Upper lobe of right lung (tissue), 1 donor: ENCODE data around the gene NDEL1. TPM values are rescaled to one million over a fixed set of nuclear protein-coding genes. Genes with fewer than 3 reads are reported as not detected.

Experiments used
- ATAC-seq: fragments of 200-7000 bp; cut with Tn5 transposase; one replicate; pipeline ENCODE4 v1.9.1; 2020; ENCODE audit warnings: mild to moderate bottlenecking, moderate library complexity
- DNase-seq: peaks from one replicate; pipeline ENCODE4 v3.0.0-alpha.2; 2020
- H3K27ac ChIP-seq: fragments of 200-600 bp; one replicate; pipeline ENCODE4 v1.8.0; 2022
- H3K27me3 ChIP-seq: fragments of 200-600 bp; one replicate; pipeline ENCODE4 v1.8.0; 2022; ENCODE audit warnings: mild to moderate bottlenecking
- H3K36me3 ChIP-seq: fragments of 200-600 bp; one replicate; pipeline ENCODE4 v1.8.0; 2022
- H3K4me1 ChIP-seq: fragments of 200-600 bp; one replicate; pipeline ENCODE4 v1.8.0; 2022
- H3K4me3 ChIP-seq: fragments of 200-600 bp; one replicate; pipeline ENCODE4 v1.8.0; 2022; ENCODE audit warnings: mild to moderate bottlenecking
- H3K9me3 ChIP-seq: fragments of 200-600 bp; one replicate; pipeline ENCODE4 v1.8.0; 2022
- intact Hi-C: fragments of 100-400 bp; cut with DNase I; formaldehyde crosslinking; loops from one replicate; pipeline ENCODE4 v1.11.0; 2022
- total RNA-seq: library from RNA; stranded (reverse); fragmentation: NEBNext Ultra II Directional; extraction: Animal tissue kit (Norgen Biotek cat#: 25700); gene quantifications from one replicate; pipeline ENCODE4 v1.2.1, GENCODE V29; 2021
- TF ChIP-seq, protein P1 (sequence below): fragments of 200-600 bp; IDR thresholded peaks from one replicate; pipeline ENCODE4 v1.8.0; 2022; ENCODE audit warnings: antibody characterized with exemption
- donor health status: DM: no; HTN: yes; CAD: no; lungs with severe emphysema.

Gene NDEL1
- total RNA-seq, 1 donor from 2014 or later: 80.6 TPM

DNA sequence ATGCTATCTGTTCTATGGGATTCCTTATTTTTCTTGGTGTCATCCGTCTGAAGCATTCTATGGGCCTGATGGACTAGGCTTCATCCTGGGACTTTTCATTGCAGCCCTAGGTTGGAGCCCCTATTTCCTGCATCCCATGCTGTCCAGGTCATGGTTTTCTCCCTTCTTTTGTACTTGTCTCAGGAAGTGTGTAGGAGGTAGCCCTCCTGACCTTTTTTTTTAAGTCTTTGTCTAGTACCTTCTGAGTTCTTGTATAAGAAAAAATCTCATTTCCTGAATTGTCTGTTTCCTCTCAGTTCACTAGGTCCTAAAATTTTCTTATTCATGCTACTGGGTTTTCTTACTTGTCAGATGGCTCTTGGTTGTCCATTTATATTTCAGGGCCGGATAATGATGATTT is 6.0 kb downstream of the NDEL1 start:
- Histone ChIP-seq H3K4me3 (no peak overlapping the region), H3K36me3 (peaks cover 49% of the 10 kb centered on the region), H3K27me3 (no peaks in the 10 kb centered on the region), H3K4me1 (peaks cover 26% of the 10 kb centered on the region), H3K9me3 (no peaks in the 10 kb centered on the region), H3K27ac (peak overlapping the region; percentile 4)
- DNase-seq (no peak), ATAC-seq (no peak)
- TF ChIP-seq, protein P1, sequence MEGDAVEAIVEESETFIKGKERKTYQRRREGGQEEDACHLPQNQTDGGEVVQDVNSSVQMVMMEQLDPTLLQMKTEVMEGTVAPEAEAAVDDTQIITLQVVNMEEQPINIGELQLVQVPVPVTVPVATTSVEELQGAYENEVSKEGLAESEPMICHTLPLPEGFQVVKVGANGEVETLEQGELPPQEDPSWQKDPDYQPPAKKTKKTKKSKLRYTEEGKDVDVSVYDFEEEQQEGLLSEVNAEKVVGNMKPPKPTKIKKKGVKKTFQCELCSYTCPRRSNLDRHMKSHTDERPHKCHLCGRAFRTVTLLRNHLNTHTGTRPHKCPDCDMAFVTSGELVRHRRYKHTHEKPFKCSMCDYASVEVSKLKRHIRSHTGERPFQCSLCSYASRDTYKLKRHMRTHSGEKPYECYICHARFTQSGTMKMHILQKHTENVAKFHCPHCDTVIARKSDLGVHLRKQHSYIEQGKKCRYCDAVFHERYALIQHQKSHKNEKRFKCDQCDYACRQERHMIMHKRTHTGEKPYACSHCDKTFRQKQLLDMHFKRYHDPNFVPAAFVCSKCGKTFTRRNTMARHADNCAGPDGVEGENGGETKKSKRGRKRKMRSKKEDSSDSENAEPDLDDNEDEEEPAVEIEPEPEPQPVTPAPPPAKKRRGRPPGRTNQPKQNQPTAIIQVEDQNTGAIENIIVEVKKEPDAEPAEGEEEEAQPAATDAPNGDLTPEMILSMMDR: no peak
- intact Hi-C loops: no loop called here

DNA sequence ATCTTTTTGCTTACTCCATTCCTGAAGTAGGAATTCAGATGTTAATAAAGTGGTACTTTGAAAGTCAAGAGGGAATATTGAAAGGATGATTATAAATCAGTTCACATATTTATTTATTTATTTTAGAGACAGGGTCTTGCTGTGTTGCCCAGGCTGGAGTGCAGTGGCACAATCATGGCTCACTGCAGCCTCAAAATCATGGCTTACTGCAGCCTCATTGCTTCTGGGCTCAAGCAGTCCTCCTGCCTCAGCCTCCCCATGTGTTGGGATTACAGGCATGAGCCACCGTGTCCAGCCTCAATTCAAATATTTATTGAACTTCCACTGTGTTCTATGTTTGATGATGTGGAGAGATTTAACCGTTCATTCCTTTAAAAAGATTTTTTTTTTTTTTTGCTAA is 6.6 kb downstream of the NDEL1 start:
- intact Hi-C loops: no loop called here
- no peak for DNase-seq
- H3K4me3 ChIP-seq: no peak overlapping the region
- H3K9me3 ChIP-seq: no peaks in the 10 kb centered on the region
- peaks cover 56% of the 10 kb centered on the region for H3K36me3 ChIP-seq
- TF ChIP-seq, protein P1: no peak
- no peak for ATAC-seq
- no peak overlapping the region for H3K27ac ChIP-seq
- H3K27me3 ChIP-seq: no peaks in the 10 kb centered on the region
- H3K4me1 ChIP-seq: peaks cover 20% of the 10 kb centered on the region

DNA sequence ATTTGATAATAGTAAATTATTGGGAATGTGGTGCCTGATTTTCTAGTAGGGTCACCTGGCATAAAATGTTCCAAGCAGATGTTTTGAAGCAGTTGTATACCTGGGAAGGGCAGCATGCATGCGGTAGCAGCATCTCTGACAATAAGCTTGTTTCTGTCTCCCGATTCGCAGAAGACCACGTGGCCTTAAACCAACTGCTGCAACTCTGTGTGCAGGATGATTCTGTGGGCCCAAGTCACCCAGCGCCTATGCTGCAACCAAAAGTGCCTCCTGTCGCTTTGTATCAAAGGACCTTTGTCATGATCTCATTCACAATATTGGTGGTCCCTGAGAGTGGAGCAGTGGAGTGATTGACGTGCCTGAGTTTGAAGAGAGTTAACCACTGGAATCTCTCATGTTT is 8.1 kb downstream of the NDEL1 start:
- Histone ChIP-seq H3K27me3 (no peaks in the 10 kb centered on the region), H3K9me3 (no peaks in the 10 kb centered on the region), H3K36me3 (peaks cover 62% of the 10 kb centered on the region), H3K4me3 (no peak overlapping the region), H3K4me1 (peaks cover 16% of the 10 kb centered on the region), H3K27ac (no peak overlapping the region)
- DNase-seq (no peak), ATAC-seq (no peak)
- intact Hi-C loops: no loop called here
- TF ChIP-seq, protein P1: no peak

GRCh38 chr17:8444494-8444893 is 8.8 kb downstream of the NDEL1 start:
- Histone ChIP-seq H3K9me3 (no peaks in the 10 kb centered on the region), H3K4me1 (peaks cover 16% of the 10 kb centered on the region), H3K36me3 (peaks cover 62% of the 10 kb centered on the region), H3K27me3 (no peaks in the 10 kb centered on the region), H3K27ac (no peak overlapping the region), H3K4me3 (no peak overlapping the region)
- ATAC-seq (no peak), DNase-seq (no peak)
- TF ChIP-seq, protein P1: no peak
- intact Hi-C loops: no loop called here

DNA sequence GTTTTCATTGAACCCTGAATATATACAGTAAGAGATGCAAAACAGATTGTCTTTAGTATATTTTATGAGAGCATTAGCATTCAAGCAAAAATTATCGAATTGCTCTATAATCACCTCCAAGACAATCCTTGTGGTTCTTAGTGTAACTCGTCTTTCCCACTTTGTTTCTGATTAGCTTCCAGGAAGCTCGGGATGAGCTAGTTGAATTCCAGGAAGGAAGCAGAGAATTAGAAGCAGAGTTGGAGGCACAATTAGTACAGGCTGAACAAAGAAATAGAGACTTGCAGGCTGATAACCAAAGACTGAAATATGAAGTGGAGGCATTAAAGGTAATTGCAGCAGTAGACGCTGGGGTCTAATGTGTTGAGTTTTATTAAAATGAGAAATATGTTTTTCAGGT is 9.9 kb downstream of the NDEL1 start:
- H3K36me3 ChIP-seq: peaks cover 68% of the 10 kb centered on the region

More for the DNA sequence above, 9.9 kb downstream of the NDEL1 start:
- H3K9me3 ChIP-seq: no peaks in the 10 kb centered on the region
- TF ChIP-seq, protein P1: no peak
- peaks cover 16% of the 10 kb centered on the region for H3K4me1 ChIP-seq
- ATAC-seq (no peak), DNase-seq (no peak)
- intact Hi-C loops: no loop called here
- no peak overlapping the region for H3K27ac ChIP-seq
- no peak overlapping the region for H3K4me3 ChIP-seq
- H3K27me3 ChIP-seq: no peaks in the 10 kb centered on the region
